ENCODE data around the gene BOC.

DNA sequence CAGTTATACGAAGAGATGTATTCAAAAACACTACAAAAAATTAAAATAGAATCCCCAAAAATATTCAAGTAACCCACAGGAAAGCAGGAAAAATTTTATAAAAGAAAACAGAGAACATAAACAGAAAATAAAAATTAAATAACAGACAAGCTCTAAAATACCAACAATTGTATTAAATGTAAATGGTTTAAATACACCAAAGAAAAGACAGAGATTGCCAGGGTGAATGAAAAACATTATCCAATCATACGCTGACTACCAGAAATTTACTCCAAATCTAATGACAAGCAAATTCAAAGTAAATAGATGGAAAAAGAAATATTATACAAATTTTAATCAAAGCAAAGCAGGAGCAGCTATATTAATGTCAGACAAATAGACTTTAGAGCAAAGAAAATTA is 103.6 kb downstream of the BOC start:
- no peak for TF ChIP-seq NANOG (IDR thresholded peaks at IDR 0.05; ENCODE audit: borderline replicate concordance)
- TF ChIP-seq, protein P1, sequence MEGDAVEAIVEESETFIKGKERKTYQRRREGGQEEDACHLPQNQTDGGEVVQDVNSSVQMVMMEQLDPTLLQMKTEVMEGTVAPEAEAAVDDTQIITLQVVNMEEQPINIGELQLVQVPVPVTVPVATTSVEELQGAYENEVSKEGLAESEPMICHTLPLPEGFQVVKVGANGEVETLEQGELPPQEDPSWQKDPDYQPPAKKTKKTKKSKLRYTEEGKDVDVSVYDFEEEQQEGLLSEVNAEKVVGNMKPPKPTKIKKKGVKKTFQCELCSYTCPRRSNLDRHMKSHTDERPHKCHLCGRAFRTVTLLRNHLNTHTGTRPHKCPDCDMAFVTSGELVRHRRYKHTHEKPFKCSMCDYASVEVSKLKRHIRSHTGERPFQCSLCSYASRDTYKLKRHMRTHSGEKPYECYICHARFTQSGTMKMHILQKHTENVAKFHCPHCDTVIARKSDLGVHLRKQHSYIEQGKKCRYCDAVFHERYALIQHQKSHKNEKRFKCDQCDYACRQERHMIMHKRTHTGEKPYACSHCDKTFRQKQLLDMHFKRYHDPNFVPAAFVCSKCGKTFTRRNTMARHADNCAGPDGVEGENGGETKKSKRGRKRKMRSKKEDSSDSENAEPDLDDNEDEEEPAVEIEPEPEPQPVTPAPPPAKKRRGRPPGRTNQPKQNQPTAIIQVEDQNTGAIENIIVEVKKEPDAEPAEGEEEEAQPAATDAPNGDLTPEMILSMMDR (conservative IDR thresholded peaks at IDR 0.05; ENCODE audit: low read depth in 2 of 2): no peak
